K562 (cell line): ENCODE results near the gene TSGA10. TPM values are rescaled to one million over a fixed set of nuclear protein-coding genes. Genes with fewer than 3 reads are reported as not detected.

Source experiments
- ATAC-seq: fragments of 200-7000 bp; cut with Tn5 transposase; 3 replicates; pipeline ENCODE4 v1.9.1; 2020; ENCODE audit warnings: moderate library complexity
- BruUV-seq: library from RNA; stranded (reverse); fragments of 400-500 nt; replicated peaks from 2 replicates; lab custom pipeline; 2021; lab: Mats Ljungman, UMichigan
- CTCF ChIA-PET: fragments of 300-600 bp; formaldehyde crosslinking; extraction: SDS; loops from one replicate; lab custom pipeline; 2021; ENCODE audit warnings: low intra/inter-chr PET ratio; lab: Yijun Ruan, JAX
- POLR2A ChIA-PET: fragments of 300-600, 350-650 bp; sonication (Branson Sonifier 250); formaldehyde crosslinking; extraction: SDS; loops from one replicate; lab custom pipeline; 2021; ENCODE audit warnings: antibody characterized with exemption, inconsistent platforms; lab: Yijun Ruan, JAX
- DNase-seq, 4 experiments: peaks; one replicate each; pipeline versions ENCODE4 v3.0.0 to v3.0.0-alpha.2; 2011 to 2018; ENCODE audit warnings: low spot score in 3 of 4, mixed read lengths in 3 of 4; ENCODE audit errors: extremely low read depth in 1 of 4
- FAIRE-seq: peaks from 2 replicates; lab custom pipeline; 2011; peaks lifted over from hg19 to GRCh38; lab: Jason Lieb, UNC
- H2AFZ ChIP-seq: 2 replicates; pipeline ENCODE4 v1.6.0; 2011; ENCODE audit warnings: low read depth, low read length, control low read depth, inconsistent platforms
- H3K27ac ChIP-seq: fragments of 200-600 bp; 3 replicates; pipeline ENCODE4 v1.8.0; 2011; ENCODE audit warnings: low read depth, mild to moderate bottlenecking, control low read depth, inconsistent platforms, low read length, moderate library complexity, mixed read lengths; ENCODE audit errors: extremely low read depth
- H3K27me3 ChIP-seq, 2 experiments: fragments of 300-600 bp in 1 of 2; 2 replicates in 1 of 2; 3 replicates in 1 of 2; pipeline versions ENCODE4 v1.6.0 to v1.8.0; 2011; ENCODE audit warnings: inconsistent platforms in 2 of 2, low read length in 2 of 2, mild to moderate bottlenecking in 1 of 2, mixed read lengths in 1 of 2, moderate library complexity in 1 of 2; ENCODE audit not compliant: control insufficient read depth in 2 of 2, insufficient read depth in 2 of 2
- H3K36me3 ChIP-seq: fragments of 300-600 bp; 3 replicates; pipeline ENCODE4 v1.8.0; 2011; ENCODE audit warnings: mild to moderate bottlenecking, low read length, inconsistent platforms; ENCODE audit not compliant: control insufficient read depth, insufficient read depth
- H3K4me1 ChIP-seq, 2 experiments: fragments of 200-600 bp in 1 of 2; replicated peaks in 1 of 2; 2 replicates in 1 of 2; 3 replicates in 1 of 2; pipeline versions ENCODE4 v1.5.1 to v1.8.0; 2011; ENCODE audit warnings: inconsistent platforms in 2 of 2, low read length in 2 of 2, mild to moderate bottlenecking in 1 of 2, mixed read lengths in 1 of 2, moderate library complexity in 1 of 2; ENCODE audit not compliant: control insufficient read depth in 2 of 2, insufficient read depth in 2 of 2
- H3K4me2 ChIP-seq: 2 replicates; pipeline ENCODE4 v1.6.1; 2011; ENCODE audit warnings: low read length, control low read depth, inconsistent platforms, mixed read lengths; ENCODE audit not compliant: insufficient read depth
- H3K4me3 ChIP-seq: fragments of 200-600 bp; sonication (generic), shearing (Covaris generic); 2 replicates; pipeline ENCODE4 v1.5.1; 2016; ENCODE audit warnings: control low read depth, inconsistent platforms
- H3K79me2 ChIP-seq: fragments of 200-600 bp; 3 replicates; pipeline ENCODE4 v1.8.0; 2011; ENCODE audit warnings: low read length, inconsistent platforms; ENCODE audit not compliant: control insufficient read depth, insufficient read depth
- H3K9ac ChIP-seq, 2 experiments: 2 replicates each; pipeline versions ENCODE4 v1.6.0 to v1.6.1; 2011; ENCODE audit warnings: low read depth in 2 of 2, low read length in 2 of 2, control low read depth in 1 of 2, inconsistent platforms in 1 of 2, mild to moderate bottlenecking in 1 of 2, mixed read lengths in 1 of 2; ENCODE audit not compliant: insufficient read depth in 1 of 2
- H3K9me1 ChIP-seq: one replicate; pipeline ENCODE4 v1.6.0; 2011; ENCODE audit warnings: inconsistent platforms, mild to moderate bottlenecking, low read length, moderate library complexity; ENCODE audit not compliant: control insufficient read depth, insufficient read depth
- H3K9me3 ChIP-seq: replicated peaks from 2 replicates; pipeline ENCODE4 v1.5.1; 2011; ENCODE audit warnings: low read depth, low read length, inconsistent platforms; ENCODE audit not compliant: control insufficient read depth, insufficient read depth
- H4K20me1 ChIP-seq: replicated peaks from 2 replicates; pipeline ENCODE4 v1.6.1; 2011; ENCODE audit warnings: low read length, inconsistent platforms, mixed read lengths; ENCODE audit not compliant: control insufficient read depth, insufficient read depth
- MTA3 ChIP-seq: fragments of 450-650 bp; formaldehyde crosslinking; IDR thresholded peaks from 2 replicates; pipeline ENCODE4 v1.6.1; 2017; ENCODE audit warnings: mild to moderate bottlenecking, borderline replicate concordance
- PURB ChIP-seq: sonication (generic); formaldehyde crosslinking; IDR thresholded peaks from 2 replicates; pipeline ENCODE4 v1.9.0; 2021; ENCODE audit warnings: low read depth, mild to moderate bottlenecking, missing genetic modification reagents
- RBFOX2 ChIP-seq: fragments of 200-400 bp; formaldehyde crosslinking; IDR thresholded peaks from 2 replicates; pipeline ENCODE4 v1.6.1; 2017; ENCODE audit warnings: low read depth, mild to moderate bottlenecking, low read length, moderate library complexity
- SAFB ChIP-seq: fragments of 200-400 bp; formaldehyde crosslinking; IDR thresholded peaks from 2 replicates; pipeline ENCODE4 v1.6.1; 2017; ENCODE audit warnings: low read depth, low read length, borderline replicate concordance
- SREBF2 ChIP-seq: sonication (generic); formaldehyde crosslinking; IDR thresholded peaks from 2 replicates; pipeline ENCODE4 v1.4.0; 2020; ENCODE audit warnings: mild to moderate bottlenecking, missing genetic modification reagents
- XRCC5 ChIP-seq: fragments of 200-400 bp; formaldehyde crosslinking; IDR thresholded peaks from 2 replicates; pipeline ENCODE4 v1.6.1; 2017; ENCODE audit warnings: low read depth, mild to moderate bottlenecking, low read length
- ZNF586 ChIP-seq: fragments of 450-650 bp; formaldehyde crosslinking; conservative IDR thresholded peaks from 2 replicates; pipeline ENCODE4 v1.4.0; 2020; ENCODE audit warnings: mild to moderate bottlenecking, moderate library complexity
- ZNF76 ChIP-seq: fragments of 250-450 bp; sonication (Bioruptor Pico); IDR thresholded peaks from 2 replicates; pipeline ENCODE4 v1.4.0; 2020; ENCODE audit warnings: mild to moderate bottlenecking, moderate library complexity, borderline replicate concordance
- WGBS: fragments of 100-300 bp; shearing (Covaris generic); methylation state at CpG from one replicate; pipeline ENCODE4 v1.1.6; 2016; ENCODE audit warnings: low coverage, mixed read lengths; ENCODE audit not compliant: insufficient coverage; ENCODE audit errors: missing lambda C conversion rate; 5-methylcytosine and 5-hydroxymethylcytosine counted together
- in situ Hi-C: fragments of 300-500 bp; cut with MboI; formaldehyde crosslinking; loops from 4 replicates; pipeline ENCODE4 v1.15.0; 2018; ENCODE audit warnings: inconsistent platforms, mixed read lengths
- intact Hi-C: fragments of 100-400 bp; cut with micrococcal nuclease; formaldehyde crosslinking; loops from 2 replicates; pipeline ENCODE4 v1.14.2; 2022
- polyA plus RNA-seq, 8 experiments: library from polyadenylated mRNA; depleted of rRNA in 4 of 8; stranded (reverse) in 5 of 8; unstranded in 3 of 8; fragments of >200 nt; fragmentation: Nextera tagmentation in 2 of 8; fragmentation: Illumina TruSeq in 1 of 8; extraction: Ambion mirVana in 2 of 8; extraction: Trizol in 1 of 8; gene quantifications; 2 replicates each; pipeline versions ENCODE4 v1.2.1 to v1.2.3, GENCODE V29; 2011 to 2014; ENCODE audit warnings: inconsistent platforms in 1 of 8, missing spikeins in 1 of 8
- total RNA-seq, 7 experiments: library from RNA; depleted of rRNA in 6 of 7; stranded (reverse); fragments of >200 nt in 6 of 7; fragmentation: Illumina TruSeq in 2 of 7; extraction: Trizol in 2 of 7; gene quantifications; 2 replicates each; pipeline versions ENCODE4 v1.2.1 to v1.2.3, GENCODE V29; 2011 to 2021; ENCODE audit warnings: low replicate concordance in 1 of 7
- TF ChIP-seq, protein P1 (sequence below): fragments of 450-650 bp; IDR thresholded peaks from 2 replicates; pipeline ENCODE4 v1.6.1; 2016; ENCODE audit warnings: antibody characterized with exemption
- TF ChIP-seq, protein P2 (sequence below): fragments of 450-650 bp; IDR thresholded peaks from 2 replicates; pipeline ENCODE4 v1.6.1; 2017; ENCODE audit warnings: antibody characterized with exemption

The TSGA10 gene
- total and polyA plus RNA-seq, 9 of the 15 experiments (the other 6 are each of a cell fraction or from before 2014, with no cell fraction given) = 2.1 to 11.3 (median 3.2) TPM

GRCh38 chr2:98985905-98986666 is 168.7 kb downstream of the TSGA10 start:
- ATAC-seq = no peak
- Histone ChIP-seq H3K27ac (no peak overlapping the region), H3K79me2 (no peaks in the 10 kb centered on the region)
- in situ Hi-C loops = no loop called here
- TF ChIP-seq ZNF76 (CRISPR knock-in tag) (no peak), MTA3 (no peak), SREBF2 (CRISPR knock-in tag) (no peak), SAFB (no peak), PURB (CRISPR knock-in tag) (no peak), XRCC5 (no peak), RBFOX2 (no peak), ZNF586 (CRISPR knock-in tag) (no peak)
- TF ChIP-seq, protein P1, sequence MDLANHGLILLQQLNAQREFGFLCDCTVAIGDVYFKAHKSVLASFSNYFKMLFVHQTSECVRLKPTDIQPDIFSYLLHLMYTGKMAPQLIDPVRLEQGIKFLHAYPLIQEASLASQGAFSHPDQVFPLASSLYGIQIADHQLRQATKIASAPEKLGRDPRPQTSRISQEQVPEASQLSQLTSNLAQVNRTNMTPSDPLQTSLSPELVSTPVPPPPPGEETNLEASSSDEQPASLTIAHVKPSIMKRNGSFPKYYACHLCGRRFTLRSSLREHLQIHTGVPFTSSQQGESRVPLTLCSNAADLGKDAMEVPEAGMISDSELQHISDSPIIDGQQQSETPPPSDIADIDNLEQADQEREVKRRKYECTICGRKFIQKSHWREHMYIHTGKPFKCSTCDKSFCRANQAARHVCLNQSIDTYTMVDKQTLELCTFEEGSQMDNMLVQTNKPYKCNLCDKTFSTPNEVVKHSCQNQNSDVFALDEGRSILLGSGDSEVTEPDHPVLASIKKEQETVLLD = no peak
- TF ChIP-seq, protein P2, sequence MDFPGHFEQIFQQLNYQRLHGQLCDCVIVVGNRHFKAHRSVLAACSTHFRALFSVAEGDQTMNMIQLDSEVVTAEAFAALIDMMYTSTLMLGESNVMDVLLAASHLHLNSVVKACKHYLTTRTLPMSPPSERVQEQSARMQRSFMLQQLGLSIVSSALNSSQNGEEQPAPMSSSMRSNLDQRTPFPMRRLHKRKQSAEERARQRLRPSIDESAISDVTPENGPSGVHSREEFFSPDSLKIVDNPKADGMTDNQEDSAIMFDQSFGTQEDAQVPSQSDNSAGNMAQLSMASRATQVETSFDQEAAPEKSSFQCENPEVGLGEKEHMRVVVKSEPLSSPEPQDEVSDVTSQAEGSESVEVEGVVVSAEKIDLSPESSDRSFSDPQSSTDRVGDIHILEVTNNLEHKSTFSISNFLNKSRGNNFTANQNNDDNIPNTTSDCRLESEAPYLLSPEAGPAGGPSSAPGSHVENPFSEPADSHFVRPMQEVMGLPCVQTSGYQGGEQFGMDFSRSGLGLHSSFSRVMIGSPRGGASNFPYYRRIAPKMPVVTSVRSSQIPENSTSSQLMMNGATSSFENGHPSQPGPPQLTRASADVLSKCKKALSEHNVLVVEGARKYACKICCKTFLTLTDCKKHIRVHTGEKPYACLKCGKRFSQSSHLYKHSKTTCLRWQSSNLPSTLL = no peak
- TF ChIP-seq, all 486 proteins: peak for 0
- POLR2A ChIA-PET = no interaction called here
- H4K20me1 ChIP-seq = no peaks in the 10 kb centered on the region
- H2AFZ ChIP-seq = no peak overlapping the region
- BruUV-seq = no TSS peak
- H3K36me3 ChIP-seq = no peaks in the 10 kb centered on the region
- no peaks in the 10 kb centered on the region for H3K9me3 ChIP-seq
- H3K4me2 ChIP-seq = no peak overlapping the region
- no peaks in the 10 kb centered on the region for H3K4me1 ChIP-seq
- DNase-seq (no peak), FAIRE-seq (no peak)
- intact Hi-C loops = no loop called here
- no peak overlapping the region for H3K4me3 ChIP-seq
- H3K9ac ChIP-seq = no peak overlapping the region
- H3K9me1 ChIP-seq = no peaks in the 10 kb centered on the region
- CTCF ChIA-PET = no interaction called here
- 0% methylated on average over 2 of the region's 2 CpGs for WGBS
- no peaks in the 10 kb centered on the region for H3K27me3 ChIP-seq
